NT2/D1 (cell line): ENCODE results near the gene KRTAP5-4.

Source experiments
- DNase-seq: peaks from one replicate; pipeline ENCODE4 v3.0.0-alpha.2; 2011; ENCODE audit warnings: low read depth, low spot score
- H3K27me3 ChIP-seq: 2 replicates; pipeline ENCODE4 v1.6.0; 2011; ENCODE audit warnings: mild to moderate bottlenecking; ENCODE audit not compliant: insufficient read length, insufficient read depth
- H3K36me3 ChIP-seq: 2 replicates; pipeline ENCODE4 v1.6.1; 2011; ENCODE audit warnings: mild to moderate bottlenecking, low read length, mixed read lengths; ENCODE audit not compliant: insufficient read depth, insufficient read length
- H3K4me1 ChIP-seq: 2 replicates; pipeline ENCODE4 v1.5.1; 2011; ENCODE audit not compliant: insufficient read depth, insufficient read length
- H3K4me3 ChIP-seq: 2 replicates; pipeline ENCODE4 v1.5.1; 2011; ENCODE audit warnings: low read depth; ENCODE audit not compliant: insufficient read length
- H3K9ac ChIP-seq: 2 replicates; pipeline ENCODE4 v1.6.0; 2011; ENCODE audit warnings: low read depth; ENCODE audit not compliant: insufficient read length
- H3K9me3 ChIP-seq: 2 replicates; pipeline ENCODE4 v1.5.1; 2011; ENCODE audit warnings: mild to moderate bottlenecking, low read length; ENCODE audit not compliant: insufficient read depth
- SUZ12 ChIP-seq: IDR thresholded peaks from 2 replicates; pipeline ENCODE4 v1.6.1; 2011; ENCODE audit not compliant: insufficient read length, insufficient read depth; ENCODE audit errors: extremely low read depth
- YY1 ChIP-seq: IDR thresholded peaks from 2 replicates; pipeline ENCODE4 v1.6.1; 2011; ENCODE audit not compliant: insufficient read length, insufficient read depth
- ZNF274 ChIP-seq: IDR thresholded peaks from 2 replicates; pipeline ENCODE4 v1.6.1; 2011; ENCODE audit warnings: mild to moderate bottlenecking, low read depth, low read length

The KRTAP5-4 gene

DNA sequence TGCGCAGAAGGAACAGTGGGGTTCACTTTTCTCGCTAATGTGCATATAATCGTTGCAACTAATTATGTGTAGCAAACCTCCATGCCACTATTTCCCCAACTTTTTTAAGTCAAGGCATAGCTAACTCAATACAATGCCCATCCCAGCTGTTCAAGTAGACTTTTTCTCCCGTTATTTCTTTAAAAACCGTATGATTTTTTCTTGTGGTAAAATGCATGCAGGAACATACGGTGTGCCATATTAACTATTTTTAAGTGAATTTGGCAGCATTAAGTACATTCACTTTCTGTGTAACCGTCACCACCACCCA is 47.0 kb downstream of the KRTAP5-4 start:
- Histone ChIP-seq H3K36me3 (no peaks in the 10 kb centered on the region), H3K4me1 (peaks cover 15% of the 10 kb centered on the region), H3K27me3 (peaks cover 45% of the 10 kb centered on the region), H3K9me3 (peaks cover 13% of the 10 kb centered on the region; the same call in 1 of the 2 replicates), H3K4me3 (no peak overlapping the region), H3K9ac (no peak overlapping the region)
- TF ChIP-seq ZNF274: no peak
- TF ChIP-seq YY1: no peak
- TF ChIP-seq SUZ12: no peak
- DNase-seq: no peak

GRCh38 chr11:1574238-1574932 is 47.6 kb downstream of the KRTAP5-4 start:
- H3K27me3 ChIP-seq: peaks cover 49% of the 10 kb centered on the region
- DNase-seq: no peak
- peak overlapping the region; percentile 43 for H3K4me3 ChIP-seq
- H3K9ac ChIP-seq: peak overlapping the region; percentile 50
- peaks cover 13% of the 10 kb centered on the region; the same call in 1 of the 2 replicates for H3K9me3 ChIP-seq
- TF ChIP-seq ZNF274 (no peak), YY1 (no peak), SUZ12 (no peak)
- H3K4me1 ChIP-seq: peaks cover 20% of the 10 kb centered on the region
- peaks cover 3% of the 10 kb centered on the region for H3K36me3 ChIP-seq

DNA sequence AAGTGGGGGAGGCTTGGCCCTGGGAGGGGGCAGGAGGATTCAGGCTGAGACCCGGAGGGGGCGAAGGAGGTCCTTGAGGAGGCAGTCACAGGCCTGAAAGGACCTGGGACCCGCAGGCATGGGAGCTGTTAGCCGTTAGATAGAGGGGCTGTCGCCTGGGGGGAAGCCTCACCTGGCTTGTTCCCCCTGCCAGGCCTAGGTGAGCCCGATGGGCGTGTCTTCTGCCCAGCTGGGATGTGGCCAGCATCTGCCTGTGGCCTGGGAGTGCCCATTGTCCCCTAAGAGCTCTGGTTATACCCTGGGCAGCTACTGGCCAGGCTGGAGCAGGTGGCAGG is 48.1 kb downstream of the KRTAP5-4 start:
- TF ChIP-seq SUZ12: no peak
- TF ChIP-seq ZNF274: no peak
- TF ChIP-seq YY1: no peak
- H3K4me3 ChIP-seq: peak overlapping the region; percentile 43
- H3K36me3 ChIP-seq: peaks cover 5% of the 10 kb centered on the region
- H3K9ac ChIP-seq: peak overlapping the region; percentile 64
- peaks cover 49% of the 10 kb centered on the region for H3K27me3 ChIP-seq
- H3K4me1 ChIP-seq: peaks cover 25% of the 10 kb centered on the region
- no peak for DNase-seq
- H3K9me3 ChIP-seq: peaks cover 12% of the 10 kb centered on the region; the same call in 1 of the 2 replicates

DNA sequence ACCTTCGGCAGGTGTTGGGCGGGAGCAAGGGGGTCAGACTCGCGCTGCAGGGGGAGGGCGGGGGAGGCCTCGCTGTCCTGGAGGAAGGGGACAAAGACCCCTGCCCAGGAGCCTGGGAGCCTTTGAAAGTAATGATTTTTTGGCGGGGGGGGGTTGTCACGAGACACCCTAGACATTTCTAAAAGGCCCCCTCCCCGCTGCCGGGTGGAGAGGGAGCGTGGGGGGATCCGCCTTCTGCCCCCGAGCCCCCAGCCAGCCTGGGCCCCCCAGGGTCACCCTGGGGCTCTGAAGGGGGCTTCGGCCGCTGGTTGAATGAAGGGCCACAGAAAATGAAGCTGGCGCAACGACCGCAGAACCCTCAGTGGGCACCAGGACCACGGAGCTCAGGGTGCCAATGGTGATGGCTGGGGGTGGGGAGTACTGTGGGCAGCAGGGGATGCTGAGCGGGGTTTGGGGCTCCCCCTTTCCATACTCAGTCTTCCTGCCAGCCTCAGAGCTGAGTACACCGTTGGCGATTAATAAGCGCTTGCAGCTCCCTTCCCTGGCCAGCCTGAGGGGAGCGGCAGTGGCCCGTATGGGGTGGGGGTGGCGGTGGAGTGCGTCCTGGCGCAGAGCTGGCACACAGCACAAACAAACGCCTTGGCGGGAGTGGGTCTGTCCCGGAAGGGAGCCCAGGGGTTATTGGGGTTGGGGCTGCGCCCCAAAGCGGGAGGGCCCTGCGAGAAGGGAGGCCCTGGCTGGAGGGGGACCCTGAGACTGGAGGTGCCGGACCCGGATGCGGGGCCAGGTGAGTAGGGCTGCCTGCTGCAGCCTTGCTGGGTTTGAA is 48.6 kb downstream of the KRTAP5-4 start:
- DNase-seq: no peak
- peaks cover 49% of the 10 kb centered on the region for H3K27me3 ChIP-seq
- peak overlapping the region; percentile 64 for H3K9ac ChIP-seq

DNA sequence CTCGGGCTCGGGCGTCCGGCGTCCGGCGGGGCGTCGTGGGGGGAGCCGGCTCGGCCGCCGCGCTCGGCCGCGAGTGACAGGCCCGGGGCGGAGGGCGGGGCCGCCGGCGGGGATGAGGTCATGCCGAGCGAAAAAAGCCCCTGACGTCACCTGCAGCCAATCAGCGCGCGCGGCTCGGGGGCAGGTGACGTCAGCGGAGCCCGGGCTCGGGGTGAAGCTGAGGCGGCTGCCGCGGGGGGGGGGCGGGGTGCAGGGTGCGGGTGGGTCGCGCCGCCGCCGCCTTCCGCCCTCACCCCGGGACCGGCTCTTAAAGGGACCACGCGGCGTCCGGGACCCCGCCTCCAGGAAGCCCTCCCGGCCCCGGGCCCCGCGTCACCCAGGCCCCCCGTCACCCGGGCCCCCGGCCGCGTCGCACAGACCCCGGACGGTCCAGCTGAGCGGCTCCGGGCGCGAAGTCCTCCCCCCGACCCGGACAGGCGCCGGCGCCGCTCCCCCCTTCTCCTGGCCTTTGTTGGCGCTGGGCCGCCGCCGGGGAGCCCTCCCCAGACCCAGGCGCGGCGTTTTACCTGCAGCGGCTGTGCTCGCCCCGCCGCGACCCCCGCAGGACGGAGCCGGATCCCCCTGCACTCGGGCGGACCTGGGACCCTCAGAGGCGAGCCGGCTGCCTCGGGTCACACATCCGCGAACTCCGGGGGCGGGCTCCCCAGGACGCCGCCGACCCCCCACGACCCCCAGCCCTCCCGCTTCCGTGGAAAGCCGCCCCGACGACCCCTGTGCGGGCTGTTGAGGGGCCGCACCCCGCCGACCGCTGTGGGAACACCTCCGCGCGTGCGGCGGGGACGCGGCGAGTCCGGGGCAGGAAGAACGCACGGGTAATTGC is 49.5 kb downstream of the KRTAP5-4 start, which contains the start of gene DUSP8:
Gene DUSP8 (minus strand): TSS at position 75 of the 880 bp plus-strand sequence. CDS start 6,445 bp downstream, outside the sequence.
- H3K36me3 ChIP-seq: peaks cover 8% of the 10 kb centered on the region
- H3K4me3 ChIP-seq: peak within 1 kb of the TSS; percentile 65
- peaks cover 49% of the 10 kb centered on the region for H3K27me3 ChIP-seq
- DNase-seq: peak; percentile 33
- TF ChIP-seq YY1 (no peak), ZNF274 (no peak), SUZ12 (no peak)
- peak within 1 kb of the TSS; percentile 90 for H3K9ac ChIP-seq
- H3K9me3 ChIP-seq: no peaks in the 10 kb centered on the region
- peaks cover 39% of the 10 kb centered on the region for H3K4me1 ChIP-seq

More for the DNA sequence above, 48.6 kb downstream of the KRTAP5-4 start:
- Histone ChIP-seq H3K4me1 (peaks cover 31% of the 10 kb centered on the region), H3K36me3 (peaks cover 8% of the 10 kb centered on the region), H3K4me3 (peak overlapping the region; percentile 43), H3K9me3 (peaks cover 6% of the 10 kb centered on the region; the same call in 1 of the 2 replicates)
- TF ChIP-seq ZNF274 (no peak), YY1 (no peak), SUZ12 (no peak)

DNA sequence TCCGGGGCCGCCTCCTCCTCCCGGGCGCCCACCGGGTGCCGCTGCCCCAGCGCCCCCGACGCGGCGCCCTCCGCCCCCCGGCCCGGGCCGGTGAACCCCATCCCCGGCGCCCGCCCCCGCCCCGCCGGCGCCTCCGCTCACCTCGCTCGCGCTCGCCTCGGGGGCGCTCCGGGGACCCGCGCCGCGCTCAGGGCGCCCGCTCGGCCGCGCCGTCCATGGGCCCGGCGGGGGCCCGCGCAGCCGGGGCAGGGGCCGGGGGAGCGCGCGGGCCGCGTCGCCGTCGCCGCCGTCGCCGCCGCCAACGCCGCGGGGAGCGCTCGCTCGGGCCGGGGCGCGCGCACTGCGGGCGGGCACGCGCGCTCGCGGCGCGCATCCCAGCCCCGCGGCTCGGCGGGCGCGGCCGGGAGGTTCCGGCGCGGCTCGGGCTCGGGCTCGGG is 50.2 kb downstream of the KRTAP5-4 start:
- Histone ChIP-seq H3K9me3 (no peaks in the 10 kb centered on the region), H3K36me3 (peaks cover 11% of the 10 kb centered on the region), H3K27me3 (peaks cover 47% of the 10 kb centered on the region), H3K4me1 (peaks cover 40% of the 10 kb centered on the region), H3K9ac (peak overlapping the region; percentile 90), H3K4me3 (peak overlapping the region; percentile 65)
- no peak for DNase-seq
- TF ChIP-seq SUZ12 (no peak), YY1 (no peak), ZNF274 (no peak)
